ENCODE measurements around the gene CCDC192. TPM values are rescaled to one million over a fixed set of nuclear protein-coding genes. Genes with fewer than 3 reads are reported as not detected.

The CCDC192 gene
- total RNA-seq, 3 donors from 2014 or later: 1.0 TPM; not detected in 2

DNA sequence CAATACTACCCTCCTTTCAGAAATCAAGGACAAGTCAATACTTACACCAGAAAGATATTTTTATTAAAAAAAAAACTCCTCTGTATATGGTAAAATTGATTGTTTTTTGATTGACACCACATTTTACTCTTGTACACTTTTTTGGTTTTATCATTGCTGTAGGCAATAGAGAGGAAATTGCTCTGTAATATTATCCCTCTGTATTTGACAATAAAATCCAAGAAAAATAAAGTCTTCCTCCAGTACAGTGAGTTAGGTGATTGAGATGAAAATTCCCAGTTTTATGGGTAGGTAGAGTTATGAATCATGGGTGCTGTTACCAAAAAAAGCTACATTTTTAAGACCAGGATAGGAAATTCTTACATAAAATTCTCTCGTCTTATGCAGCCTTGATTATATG is 22.6 kb upstream of the CCDC192 start:
- DNase-seq: no peak
- H3K9me3 ChIP-seq: no peaks in the 10 kb centered on the region
- no peak for ATAC-seq
- intact Hi-C loops (cut with DNase I, micrococcal nuclease): no loop called here
- TF ChIP-seq CTCF (IDR thresholded peaks at IDR 0.05): no peak
- no peak overlapping the region for H3K4me3 ChIP-seq
- no peaks in the 10 kb centered on the region for H3K4me1 ChIP-seq (ENCODE audit: low read depth)
- no peaks in the 10 kb centered on the region for H3K36me3 ChIP-seq (ENCODE audit: low read depth)

GRCh38 chr5:127683008-127683407 is 20.2 kb upstream of the CCDC192 start:
- no peak for TF ChIP-seq CTCF (IDR thresholded peaks at IDR 0.05)
- ATAC-seq: no peak
- Histone ChIP-seq H3K9me3 (no peaks in the 10 kb centered on the region), H3K36me3 (ENCODE audit: low read depth) (no peaks in the 10 kb centered on the region), H3K4me3 (no peak overlapping the region), H3K4me1 (ENCODE audit: low read depth) (no peaks in the 10 kb centered on the region)
- intact Hi-C loops (cut with DNase I, micrococcal nuclease): no loop called here
- DNase-seq: no peak

DNA sequence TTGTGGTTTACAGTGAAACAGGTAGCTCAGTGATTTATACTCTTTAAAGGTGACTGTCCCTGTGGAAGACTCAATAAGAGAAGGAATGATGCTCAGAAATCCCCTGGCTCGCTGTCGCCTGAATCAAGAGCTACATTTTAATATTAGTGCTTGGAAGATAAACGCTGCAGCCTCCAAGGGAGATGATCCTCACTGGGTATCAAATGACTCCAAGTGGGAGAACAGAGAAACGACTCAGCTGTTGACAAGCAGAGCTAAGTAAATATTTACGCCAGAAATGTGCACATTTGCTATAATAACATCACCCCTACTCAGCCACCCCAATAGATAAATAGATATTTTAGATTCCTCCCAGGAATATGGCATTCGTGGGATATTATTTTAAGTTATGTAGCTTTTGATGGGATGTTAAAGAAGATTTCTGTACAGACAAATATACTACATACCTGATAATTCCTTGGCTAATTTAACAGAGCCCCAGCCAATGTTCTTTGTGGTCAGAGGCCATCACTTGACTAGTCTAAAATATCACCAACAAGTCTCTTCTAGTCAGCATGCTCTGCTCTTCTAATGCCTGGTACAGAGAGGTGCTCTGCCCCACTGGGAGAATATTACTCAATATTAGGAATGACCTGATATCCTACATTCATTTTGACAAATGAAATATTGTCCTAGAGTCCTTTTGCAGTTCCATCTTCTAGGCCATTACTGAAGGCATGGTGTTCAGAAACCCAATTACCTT is 18.3 kb upstream of the CCDC192 start:
- no peak for TF ChIP-seq CTCF (IDR thresholded peaks at IDR 0.05)
- intact Hi-C loops (cut with DNase I, micrococcal nuclease): no loop called here
- Histone ChIP-seq H3K4me3 (no peak overlapping the region), H3K4me1 (ENCODE audit: low read depth) (no peaks in the 10 kb centered on the region), H3K36me3 (ENCODE audit: low read depth) (no peaks in the 10 kb centered on the region), H3K9me3 (no peaks in the 10 kb centered on the region)
- ATAC-seq (no peak), DNase-seq (no peak)

GRCh38 chr5:127685662-127686061 is 17.5 kb upstream of the CCDC192 start:
- Histone ChIP-seq H3K4me1 (ENCODE audit: low read depth) (no peaks in the 10 kb centered on the region), H3K4me3 (no peak overlapping the region), H3K9me3 (no peaks in the 10 kb centered on the region), H3K36me3 (ENCODE audit: low read depth) (no peaks in the 10 kb centered on the region)
- ATAC-seq (no peak), DNase-seq (no peak)
- intact Hi-C loops (cut with DNase I, micrococcal nuclease): no loop called here
- TF ChIP-seq CTCF (IDR thresholded peaks at IDR 0.05): no peak

DNA sequence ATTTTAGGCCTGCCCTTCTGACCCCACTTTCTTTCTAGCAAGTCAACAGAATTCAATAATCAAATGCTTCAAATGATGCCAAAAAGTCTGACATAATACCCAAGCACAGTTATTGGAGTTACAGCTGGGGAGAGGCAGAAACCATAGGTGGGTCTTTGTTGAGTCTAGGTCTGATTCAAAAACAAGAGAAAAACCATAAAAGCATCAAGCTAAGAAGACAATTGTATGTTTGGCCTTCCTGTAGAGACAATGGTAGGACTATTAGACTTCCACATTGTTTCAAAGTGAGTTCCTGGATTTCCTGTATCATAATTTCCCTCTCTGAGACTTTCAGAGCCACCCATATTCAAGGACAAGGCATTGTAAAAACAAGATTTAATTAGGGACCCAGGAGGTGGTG is 16.8 kb upstream of the CCDC192 start:
- H3K36me3 ChIP-seq (ENCODE audit: low read depth): no peaks in the 10 kb centered on the region
- no peak for ATAC-seq
- no peaks in the 10 kb centered on the region for H3K9me3 ChIP-seq
- no peaks in the 10 kb centered on the region for H3K4me1 ChIP-seq (ENCODE audit: low read depth)
- H3K4me3 ChIP-seq: no peak overlapping the region
- TF ChIP-seq CTCF (IDR thresholded peaks at IDR 0.05): no peak
- intact Hi-C loops (cut with DNase I, micrococcal nuclease): no loop called here
- DNase-seq: no peak
